SK-N-SH (cell line): Measurements from ENCODE around the gene PIP4K2A. TPM values are rescaled to one million over a fixed set of nuclear protein-coding genes. Genes with fewer than 3 reads are reported as not detected.

Experiments used
- CTCF ChIA-PET: fragments of 300-600, 350-600 bp; formaldehyde crosslinking; extraction: SDS; loops from one replicate; lab custom pipeline; 2021; lab: Yijun Ruan, JAX
- POLR2A ChIA-PET: fragments of 350-600 bp; sonication (Branson Sonifier 250); formaldehyde crosslinking; extraction: SDS; loops from one replicate; lab custom pipeline; 2020; ENCODE audit warnings: antibody characterized with exemption, inconsistent platforms; lab: Yijun Ruan, JAX
- DNase-seq: peaks from one replicate; pipeline ENCODE4 v3.0.0; 2012
- H2AFZ ChIP-seq: fragments of 200-600 bp; sonication (generic); 2 replicates; pipeline ENCODE4 v1.8.1; 2016; ENCODE audit warnings: antibody characterized with exemption, mild to moderate bottlenecking, low read depth
- H3F3A ChIP-seq: fragments of 200-600 bp; sonication (generic); replicated peaks from 2 replicates; pipeline ENCODE3; 2016; ENCODE audit warnings: antibody characterized with exemption, mild to moderate bottlenecking; ENCODE audit not compliant: insufficient read depth
- H3K27ac ChIP-seq, 2 experiments: fragments of 200-500 bp in 1 of 2; fragments of 200-600 bp in 1 of 2; sonication (Bioruptor generic) in 1 of 2; sonication (generic), shearing (Covaris generic) in 1 of 2; 2 replicates each; pipeline versions ENCODE4 v1.5.1 to v1.6.1; 2014 to 2016; ENCODE audit warnings: low read depth in 2 of 2, inconsistent platforms in 1 of 2, low read length in 1 of 2, mild to moderate bottlenecking in 1 of 2, mixed read lengths in 1 of 2
- H3K27me3 ChIP-seq: fragments of 200-600 bp; sonication (generic), shearing (Covaris generic); 2 replicates; pipeline ENCODE4 v1.6.1; 2016; ENCODE audit warnings: mixed run types; ENCODE audit not compliant: insufficient read depth
- H3K36me3 ChIP-seq, 2 experiments: fragments of 200-500 bp in 1 of 2; fragments of 200-600 bp in 1 of 2; sonication (Bioruptor generic) in 1 of 2; sonication (generic) in 1 of 2; replicated peaks in 1 of 2; 2 replicates each; pipeline versions ENCODE3 to v1.5.1; 2014 to 2016; ENCODE audit warnings: low read length in 1 of 2, mild to moderate bottlenecking in 1 of 2; ENCODE audit not compliant: insufficient read depth in 2 of 2, control insufficient read depth in 1 of 2
- H3K4me1 ChIP-seq, 2 experiments: fragments of 200-500 bp in 1 of 2; fragments of 200-600 bp in 1 of 2; sonication (Bioruptor generic) in 1 of 2; sonication (generic), shearing (Covaris generic) in 1 of 2; 2 replicates each; pipeline versions ENCODE4 v1.5.1 to v1.6.1; 2014 to 2016; ENCODE audit warnings: low read depth in 1 of 2, low read length in 1 of 2, mixed run types in 1 of 2; ENCODE audit not compliant: insufficient read depth in 2 of 2, control insufficient read depth in 1 of 2
- H3K4me2 ChIP-seq: fragments of 200-600 bp; sonication (generic), shearing (Covaris generic); 2 replicates; pipeline ENCODE4 v1.6.1; 2017; ENCODE audit warnings: mixed run types
- H3K4me3 ChIP-seq, 2 experiments: fragments of 200-500 bp in 1 of 2; fragments of 200-600 bp in 1 of 2; sonication (Bioruptor generic) in 1 of 2; sonication (generic), shearing (Covaris generic) in 1 of 2; 2 replicates each; pipeline versions ENCODE4 v1.5.1 to v1.8.1; 2014 to 2016; ENCODE audit warnings: low read depth in 2 of 2, inconsistent platforms in 1 of 2, low read length in 1 of 2, mild to moderate bottlenecking in 1 of 2, mixed read lengths in 1 of 2, moderate library complexity in 1 of 2
- H3K79me2 ChIP-seq: fragments of 200-600 bp; sonication (generic); 2 replicates; pipeline ENCODE4 v1.8.1; 2017; ENCODE audit warnings: mild to moderate bottlenecking; ENCODE audit not compliant: insufficient read depth
- H3K9ac ChIP-seq: fragments of 200-600 bp; sonication (generic); 2 replicates; pipeline ENCODE4 v1.6.1; 2017; ENCODE audit warnings: mixed run types
- H3K9me2 ChIP-seq: fragments of 200-600 bp; sonication (generic); 2 replicates; pipeline ENCODE4 v1.6.1; 2017; ENCODE audit warnings: mixed run types
- H3K9me3 ChIP-seq: fragments of 200-600 bp; sonication (generic); 2 replicates; pipeline ENCODE4 v1.6.1; 2017; ENCODE audit warnings: mixed run types, mild to moderate bottlenecking, moderate library complexity
- H4K20me1 ChIP-seq: fragments of 200-600 bp; sonication (generic); 2 replicates; pipeline ENCODE4 v1.6.1; 2017; ENCODE audit warnings: mild to moderate bottlenecking, mixed run types; ENCODE audit not compliant: insufficient read depth
- CHD2 ChIP-seq: fragments of 150-350 bp; IDR thresholded peaks from 2 replicates; pipeline ENCODE4 v1.6.1; 2018; ENCODE audit warnings: low read length; ENCODE audit not compliant: partially characterized antibody
- ELF1 ChIP-seq: IDR thresholded peaks from 2 replicates; pipeline ENCODE4 v1.4.0; 2012
- FOXM1 ChIP-seq: IDR thresholded peaks from 2 replicates; pipeline ENCODE4 v1.4.0; 2012; ENCODE audit warnings: low read depth, mild to moderate bottlenecking
- NFIC ChIP-seq: IDR thresholded peaks from 2 replicates; pipeline ENCODE4 v1.4.0; 2012; ENCODE audit warnings: borderline replicate concordance
- RAD21 ChIP-seq: IDR thresholded peaks from 2 replicates; pipeline ENCODE4 v1.6.1; 2012; ENCODE audit warnings: mild to moderate bottlenecking, low read length
- RFX5 ChIP-seq: IDR thresholded peaks from 2 replicates; pipeline ENCODE4 v1.6.1; 2012; ENCODE audit warnings: mild to moderate bottlenecking, improper control_type of control experiment, low read length
- WGBS: methylation state at CpG from one replicate; pipeline ENCODE4 v1.1.6; 2017; ENCODE audit warnings: low lambda C conversion rate; 5-methylcytosine and 5-hydroxymethylcytosine counted together
- polyA plus RNA-seq, 3 experiments: library from polyadenylated mRNA; depleted of rRNA; stranded (reverse); fragments of >200 nt; gene quantifications; 2 replicates each; pipeline ENCODE4 v1.2.3, GENCODE V29; 2012
- TF ChIP-seq, protein P1 (sequence below): IDR thresholded peaks from 2 replicates; pipeline ENCODE4 v1.4.0; 2012; ENCODE audit warnings: low read depth, borderline replicate concordance
- TF ChIP-seq, protein P2 (sequence below): IDR thresholded peaks from 2 replicates; pipeline ENCODE4 v1.6.1; 2012; ENCODE audit warnings: mild to moderate bottlenecking, low read depth, low read length, moderate library complexity
- TF ChIP-seq, protein P3 (sequence below): IDR thresholded peaks from 2 replicates; pipeline ENCODE4 v1.4.0; 2012; ENCODE audit warnings: low read depth, borderline replicate concordance
- TF ChIP-seq, protein P4 (sequence below): fragments of 200-600 bp; sonication (generic); IDR thresholded peaks from 2 replicates; pipeline ENCODE4 v1.6.1; 2017; ENCODE audit warnings: antibody characterized with exemption, mild to moderate bottlenecking, moderate library complexity
- TF ChIP-seq, protein P5 (sequence below): IDR thresholded peaks from 2 replicates; pipeline ENCODE4; 2012

Gene PIP4K2A
- polyA plus RNA-seq, 1 of the 3 experiments (the other 2 are of a cell fraction) = 10.8 TPM

DNA sequence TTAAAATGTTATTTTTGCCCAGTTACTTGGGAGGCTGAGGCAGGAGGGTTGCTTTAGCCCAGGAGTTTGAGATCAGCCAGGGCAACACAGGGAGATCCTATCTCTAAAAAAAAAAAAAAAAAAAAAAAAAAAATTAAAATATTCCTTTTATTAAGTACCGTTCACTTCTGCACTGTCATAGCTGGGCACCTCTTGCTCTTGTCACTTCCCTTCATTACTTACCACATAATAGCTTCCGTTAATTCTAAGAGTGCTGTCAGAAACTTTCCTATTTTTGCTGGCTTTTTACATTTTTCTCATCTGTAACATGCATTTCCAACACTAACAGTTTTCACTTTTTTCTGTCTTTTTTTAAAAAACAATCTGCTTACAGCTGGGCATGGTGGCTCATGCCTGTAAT lies 132.9 kb downstream of the PIP4K2A start:
- Histone ChIP-seq H3K27ac (no peak overlapping the region), H3K36me3 (peaks cover 0 to 4% of the 10 kb centered on the region in 2 experiments), H3K79me2 (no peaks in the 10 kb centered on the region; the same call in 1 of the 2 replicates), H3K9me2 (no peaks in the 10 kb centered on the region), H3K4me3 (no peak overlapping the region), H3K4me1 (no peaks in the 10 kb centered on the region), H3F3A (no peaks in the 10 kb centered on the region), H3K4me2 (no peak overlapping the region), H3K9me3 (no peaks in the 10 kb centered on the region)
- POLR2A ChIA-PET = no interaction called here
- 93% methylated on average over 2 of the region's 2 CpGs for WGBS
- TF ChIP-seq CHD2 = no peak
- TF ChIP-seq, protein P1, sequence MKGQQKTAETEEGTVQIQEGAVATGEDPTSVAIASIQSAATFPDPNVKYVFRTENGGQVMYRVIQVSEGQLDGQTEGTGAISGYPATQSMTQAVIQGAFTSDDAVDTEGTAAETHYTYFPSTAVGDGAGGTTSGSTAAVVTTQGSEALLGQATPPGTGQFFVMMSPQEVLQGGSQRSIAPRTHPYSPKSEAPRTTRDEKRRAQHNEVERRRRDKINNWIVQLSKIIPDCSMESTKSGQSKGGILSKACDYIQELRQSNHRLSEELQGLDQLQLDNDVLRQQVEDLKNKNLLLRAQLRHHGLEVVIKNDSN = no peak
- TF ChIP-seq RAD21 = no peak
- TF ChIP-seq FOXM1 = no peak
- TF ChIP-seq, protein P2, sequence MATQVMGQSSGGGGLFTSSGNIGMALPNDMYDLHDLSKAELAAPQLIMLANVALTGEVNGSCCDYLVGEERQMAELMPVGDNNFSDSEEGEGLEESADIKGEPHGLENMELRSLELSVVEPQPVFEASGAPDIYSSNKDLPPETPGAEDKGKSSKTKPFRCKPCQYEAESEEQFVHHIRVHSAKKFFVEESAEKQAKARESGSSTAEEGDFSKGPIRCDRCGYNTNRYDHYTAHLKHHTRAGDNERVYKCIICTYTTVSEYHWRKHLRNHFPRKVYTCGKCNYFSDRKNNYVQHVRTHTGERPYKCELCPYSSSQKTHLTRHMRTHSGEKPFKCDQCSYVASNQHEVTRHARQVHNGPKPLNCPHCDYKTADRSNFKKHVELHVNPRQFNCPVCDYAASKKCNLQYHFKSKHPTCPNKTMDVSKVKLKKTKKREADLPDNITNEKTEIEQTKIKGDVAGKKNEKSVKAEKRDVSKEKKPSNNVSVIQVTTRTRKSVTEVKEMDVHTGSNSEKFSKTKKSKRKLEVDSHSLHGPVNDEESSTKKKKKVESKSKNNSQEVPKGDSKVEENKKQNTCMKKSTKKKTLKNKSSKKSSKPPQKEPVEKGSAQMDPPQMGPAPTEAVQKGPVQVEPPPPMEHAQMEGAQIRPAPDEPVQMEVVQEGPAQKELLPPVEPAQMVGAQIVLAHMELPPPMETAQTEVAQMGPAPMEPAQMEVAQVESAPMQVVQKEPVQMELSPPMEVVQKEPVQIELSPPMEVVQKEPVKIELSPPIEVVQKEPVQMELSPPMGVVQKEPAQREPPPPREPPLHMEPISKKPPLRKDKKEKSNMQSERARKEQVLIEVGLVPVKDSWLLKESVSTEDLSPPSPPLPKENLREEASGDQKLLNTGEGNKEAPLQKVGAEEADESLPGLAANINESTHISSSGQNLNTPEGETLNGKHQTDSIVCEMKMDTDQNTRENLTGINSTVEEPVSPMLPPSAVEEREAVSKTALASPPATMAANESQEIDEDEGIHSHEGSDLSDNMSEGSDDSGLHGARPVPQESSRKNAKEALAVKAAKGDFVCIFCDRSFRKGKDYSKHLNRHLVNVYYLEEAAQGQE = no peak
- TF ChIP-seq, all 33 proteins: peak for 0
- Histone ChIP-seq H3K9ac (no peak overlapping the region), H3K27me3 (no peaks in the 10 kb centered on the region), H2AFZ (no peak overlapping the region), H4K20me1 (no peaks in the 10 kb centered on the region)
- CTCF ChIA-PET = no interaction called here
- no peak for DNase-seq

DNA sequence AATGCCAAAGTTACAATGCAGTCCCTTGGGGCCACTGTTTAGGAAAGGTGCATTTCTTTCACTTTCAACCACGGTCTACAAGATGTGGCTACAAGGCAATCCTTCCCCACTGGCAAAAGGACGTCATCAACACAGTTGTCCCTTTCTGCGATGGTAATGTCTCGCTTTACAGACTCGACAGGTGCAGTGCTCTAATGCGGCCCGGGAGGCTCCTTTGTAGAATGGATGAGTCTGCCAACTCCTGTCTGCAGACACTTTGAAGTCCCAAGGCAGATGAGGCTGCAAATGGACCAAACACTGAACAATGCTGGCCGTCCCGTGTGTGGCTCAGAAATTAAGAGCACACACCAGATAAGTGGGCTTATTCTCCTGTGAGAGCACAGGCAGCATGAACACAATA lies 133.7 kb downstream of the PIP4K2A start:
- TF ChIP-seq RFX5 = no peak
- no peak for TF ChIP-seq NFIC
- TF ChIP-seq ELF1 = no peak
- TF ChIP-seq, protein P3, sequence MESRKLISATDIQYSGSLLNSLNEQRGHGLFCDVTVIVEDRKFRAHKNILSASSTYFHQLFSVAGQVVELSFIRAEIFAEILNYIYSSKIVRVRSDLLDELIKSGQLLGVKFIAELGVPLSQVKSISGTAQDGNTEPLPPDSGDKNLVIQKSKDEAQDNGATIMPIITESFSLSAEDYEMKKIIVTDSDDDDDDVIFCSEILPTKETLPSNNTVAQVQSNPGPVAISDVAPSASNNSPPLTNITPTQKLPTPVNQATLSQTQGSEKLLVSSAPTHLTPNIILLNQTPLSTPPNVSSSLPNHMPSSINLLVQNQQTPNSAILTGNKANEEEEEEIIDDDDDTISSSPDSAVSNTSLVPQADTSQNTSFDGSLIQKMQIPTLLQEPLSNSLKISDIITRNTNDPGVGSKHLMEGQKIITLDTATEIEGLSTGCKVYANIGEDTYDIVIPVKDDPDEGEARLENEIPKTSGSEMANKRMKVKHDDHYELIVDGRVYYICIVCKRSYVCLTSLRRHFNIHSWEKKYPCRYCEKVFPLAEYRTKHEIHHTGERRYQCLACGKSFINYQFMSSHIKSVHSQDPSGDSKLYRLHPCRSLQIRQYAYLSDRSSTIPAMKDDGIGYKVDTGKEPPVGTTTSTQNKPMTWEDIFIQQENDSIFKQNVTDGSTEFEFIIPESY = no peak
- TF ChIP-seq, protein P4, sequence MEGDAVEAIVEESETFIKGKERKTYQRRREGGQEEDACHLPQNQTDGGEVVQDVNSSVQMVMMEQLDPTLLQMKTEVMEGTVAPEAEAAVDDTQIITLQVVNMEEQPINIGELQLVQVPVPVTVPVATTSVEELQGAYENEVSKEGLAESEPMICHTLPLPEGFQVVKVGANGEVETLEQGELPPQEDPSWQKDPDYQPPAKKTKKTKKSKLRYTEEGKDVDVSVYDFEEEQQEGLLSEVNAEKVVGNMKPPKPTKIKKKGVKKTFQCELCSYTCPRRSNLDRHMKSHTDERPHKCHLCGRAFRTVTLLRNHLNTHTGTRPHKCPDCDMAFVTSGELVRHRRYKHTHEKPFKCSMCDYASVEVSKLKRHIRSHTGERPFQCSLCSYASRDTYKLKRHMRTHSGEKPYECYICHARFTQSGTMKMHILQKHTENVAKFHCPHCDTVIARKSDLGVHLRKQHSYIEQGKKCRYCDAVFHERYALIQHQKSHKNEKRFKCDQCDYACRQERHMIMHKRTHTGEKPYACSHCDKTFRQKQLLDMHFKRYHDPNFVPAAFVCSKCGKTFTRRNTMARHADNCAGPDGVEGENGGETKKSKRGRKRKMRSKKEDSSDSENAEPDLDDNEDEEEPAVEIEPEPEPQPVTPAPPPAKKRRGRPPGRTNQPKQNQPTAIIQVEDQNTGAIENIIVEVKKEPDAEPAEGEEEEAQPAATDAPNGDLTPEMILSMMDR = no peak
- TF ChIP-seq, protein P5, sequence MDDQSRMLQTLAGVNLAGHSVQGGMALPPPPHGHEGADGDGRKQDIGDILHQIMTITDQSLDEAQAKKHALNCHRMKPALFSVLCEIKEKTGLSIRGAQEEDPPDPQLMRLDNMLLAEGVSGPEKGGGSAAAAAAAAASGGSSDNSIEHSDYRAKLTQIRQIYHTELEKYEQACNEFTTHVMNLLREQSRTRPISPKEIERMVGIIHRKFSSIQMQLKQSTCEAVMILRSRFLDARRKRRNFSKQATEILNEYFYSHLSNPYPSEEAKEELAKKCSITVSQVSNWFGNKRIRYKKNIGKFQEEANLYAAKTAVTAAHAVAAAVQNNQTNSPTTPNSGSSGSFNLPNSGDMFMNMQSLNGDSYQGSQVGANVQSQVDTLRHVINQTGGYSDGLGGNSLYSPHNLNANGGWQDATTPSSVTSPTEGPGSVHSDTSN = no peak
- Histone ChIP-seq H3K79me2 (no peaks in the 10 kb centered on the region; the same call in 1 of the 2 replicates), H3K4me3 (no peak overlapping the region), H3K9ac (no peak overlapping the region), H3K36me3 (peaks cover 0 to 4% of the 10 kb centered on the region in 2 experiments), H3K9me2 (no peaks in the 10 kb centered on the region), H3K9me3 (no peaks in the 10 kb centered on the region), H2AFZ (no peak overlapping the region), H3K27ac (no peak overlapping the region), H3K27me3 (no peaks in the 10 kb centered on the region), H3K4me1 (no peaks in the 10 kb centered on the region), H4K20me1 (no peaks in the 10 kb centered on the region), H3K4me2 (no peak overlapping the region), H3F3A (no peaks in the 10 kb centered on the region)
- no peak for DNase-seq
- ChIA-PET POLR2A (no interaction called here), CTCF (no interaction called here)
- WGBS = 98% methylated on average over 9 of the region's 9 CpGs
